T47D (cell line): Measurements from ENCODE around the gene BTG2.
"Not testable (repeated sequence)": the region's sequence is repeated elsewhere in the genome, so short reads cannot be mapped to it uniquely, and the experiment has no call there.

Experiments
- DNase-seq, 2 experiments: peaks; one replicate each; pipeline versions ENCODE4 v3.0.0 to v3.0.0-alpha.2; 2011 to 2012; ENCODE audit warnings: low read depth in 1 of 2, low spot score in 1 of 2
- JUND ChIP-seq: IDR thresholded peaks from 2 replicates; pipeline ENCODE4 v1.6.1; 2012; ENCODE audit warnings: low read depth
- in situ Hi-C: cut with HindIII; loops from 2 replicates; pipeline ENCODE4 v1.10.0; 2016; ENCODE audit warnings: low sequenced_read_pairs, low pct_unique_long_range_greater_than_20kb

Gene BTG2, protein sequence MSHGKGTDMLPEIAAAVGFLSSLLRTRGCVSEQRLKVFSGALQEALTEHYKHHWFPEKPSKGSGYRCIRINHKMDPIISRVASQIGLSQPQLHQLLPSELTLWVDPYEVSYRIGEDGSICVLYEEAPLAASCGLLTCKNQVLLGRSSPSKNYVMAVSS

DNA sequence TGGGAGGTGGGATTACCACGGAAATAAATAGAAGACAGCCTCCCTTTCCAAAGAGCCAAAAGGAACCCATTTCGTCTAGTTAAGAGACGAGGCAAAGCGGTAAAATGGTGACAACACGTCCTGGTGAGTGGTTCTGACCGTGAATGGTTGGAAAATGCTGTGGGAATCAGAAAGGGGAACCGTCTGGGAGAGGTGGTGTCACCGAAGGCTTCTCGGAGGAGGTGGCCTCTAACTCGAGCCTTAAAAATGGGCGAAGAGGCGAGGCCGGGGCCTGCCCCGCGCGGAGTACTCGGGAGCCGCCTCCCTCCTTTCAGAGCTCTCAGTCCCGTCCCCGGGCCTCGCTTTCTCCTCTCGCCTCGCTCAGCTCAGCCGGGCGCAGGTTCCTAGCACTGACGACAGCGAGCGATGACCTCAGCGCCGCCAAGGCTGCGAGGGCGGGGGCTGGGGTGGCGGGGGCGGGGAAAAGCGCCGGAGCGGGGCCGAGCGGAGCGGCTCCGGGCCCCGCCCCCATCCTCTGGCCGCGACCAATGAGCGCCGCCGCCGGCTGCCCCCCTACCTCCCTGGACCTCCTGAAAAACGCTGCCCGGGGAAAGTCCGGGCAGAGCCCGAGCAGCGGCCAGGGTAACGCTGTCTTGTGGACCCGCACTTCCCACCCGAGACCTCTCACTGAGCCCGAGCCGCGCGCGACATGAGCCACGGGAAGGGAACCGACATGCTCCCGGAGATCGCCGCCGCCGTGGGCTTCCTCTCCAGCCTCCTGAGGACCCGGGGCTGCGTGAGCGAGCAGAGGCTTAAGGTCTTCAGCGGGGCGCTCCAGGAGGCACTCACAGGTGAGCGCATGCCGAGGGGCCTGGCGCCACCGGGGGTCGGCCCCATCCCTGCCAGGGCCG, at the start of gene BTG2:
Gene BTG2 (plus strand): TSS at position 601 of the 890 bp plus-strand sequence. CDS start 88 bp downstream, at position 689.
- TF ChIP-seq JUND, result no peak
- DNase-seq, result peak; percentile 94 to 96
- in situ Hi-C loops, result no loop called here

DNA sequence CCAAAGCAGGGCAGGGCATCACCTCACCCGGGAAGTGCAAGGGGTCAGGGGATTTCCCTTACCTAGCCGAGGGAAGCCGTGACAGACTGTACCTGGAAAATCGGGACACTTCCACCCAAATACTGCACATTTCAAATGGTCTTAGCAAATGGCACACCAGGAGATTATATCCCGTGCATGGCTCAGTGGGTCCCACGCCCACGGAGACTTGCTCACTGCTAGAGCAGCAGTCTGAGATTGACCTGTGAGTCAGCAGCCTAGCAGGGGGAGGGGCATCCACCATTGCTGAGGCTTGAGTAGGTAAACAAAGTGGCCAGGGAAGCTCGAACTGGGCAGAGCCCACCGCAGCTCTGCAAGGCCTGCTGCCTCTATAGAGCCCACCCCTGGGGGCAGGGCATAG, 48.7 kb upstream of the BTG2 start:
- in situ Hi-C loops, result not testable (repeated sequence)

DNA sequence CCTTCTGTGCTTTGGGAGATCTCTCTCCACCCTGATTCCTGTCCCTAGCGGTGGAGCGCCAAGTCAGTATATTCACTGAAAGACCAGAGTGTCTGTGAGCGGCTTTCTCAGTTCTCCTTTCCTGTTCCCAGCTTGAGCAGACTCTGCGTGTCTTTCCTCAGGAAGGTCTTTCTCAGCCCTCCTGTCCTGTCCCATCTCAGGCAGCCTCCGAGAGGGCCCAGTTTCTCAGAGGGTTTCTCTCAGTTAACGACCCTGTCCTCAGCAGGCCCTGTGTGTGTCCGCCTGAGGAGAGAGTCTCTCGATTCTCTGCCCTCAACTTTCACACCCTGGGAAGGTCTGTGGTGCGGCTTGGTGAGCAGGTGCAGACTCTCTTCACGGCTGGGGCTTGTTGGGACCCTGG, 41.8 kb upstream of the BTG2 start:
- in situ Hi-C loops, result no loop called here
- TF ChIP-seq JUND, result no peak
- no peak for DNase-seq

More for the DNA sequence above, 48.7 kb upstream of the BTG2 start:
- DNase-seq, result not testable (repeated sequence)

DNA sequence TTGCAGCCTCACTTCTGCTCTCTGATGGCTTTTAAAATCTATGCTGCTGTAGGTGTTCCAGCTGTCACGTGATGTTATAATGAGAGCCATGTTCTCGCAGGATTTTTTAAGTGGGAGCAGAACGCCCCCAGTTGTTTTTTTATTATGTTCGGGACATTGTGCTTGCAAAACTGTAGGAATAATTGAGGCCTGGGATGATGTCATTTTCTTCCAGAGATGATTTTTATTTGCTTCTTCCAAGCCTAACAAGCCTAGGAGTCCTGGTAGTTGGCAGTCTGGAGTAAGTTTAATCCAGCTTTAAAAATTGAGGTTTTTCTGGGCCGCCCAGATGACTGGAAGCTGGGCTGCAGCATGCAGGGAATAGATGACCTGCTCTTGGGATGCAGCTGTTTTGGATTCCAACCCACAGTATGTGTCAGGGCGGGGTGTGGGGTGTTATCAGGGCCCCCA, 41.2 kb upstream of the BTG2 start:
- DNase-seq, result no peak
- in situ Hi-C loops, result no loop called here
- no peak for TF ChIP-seq JUND

DNA sequence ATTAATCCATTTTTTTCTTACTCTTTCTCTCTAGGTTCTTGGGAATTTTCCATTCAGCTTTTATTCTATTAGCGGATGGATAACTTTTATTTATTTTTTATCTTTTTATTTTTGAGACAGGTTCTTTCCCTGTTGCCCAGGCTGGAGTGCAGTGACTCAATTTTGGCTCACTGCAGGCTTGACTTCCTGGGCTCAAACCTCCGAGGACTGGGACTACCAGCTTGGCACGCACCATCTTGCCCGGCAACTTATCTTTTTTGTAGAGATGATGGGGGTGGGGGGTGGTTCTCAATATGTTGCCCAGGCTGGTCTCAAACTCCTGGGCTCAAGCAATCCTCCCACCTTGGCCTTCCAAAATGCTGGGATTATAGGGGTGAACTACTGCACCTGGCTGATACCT, 39.8 kb upstream of the BTG2 start:
- no peak for TF ChIP-seq JUND
- in situ Hi-C loops, result no loop called here
- DNase-seq, result no peak

DNA sequence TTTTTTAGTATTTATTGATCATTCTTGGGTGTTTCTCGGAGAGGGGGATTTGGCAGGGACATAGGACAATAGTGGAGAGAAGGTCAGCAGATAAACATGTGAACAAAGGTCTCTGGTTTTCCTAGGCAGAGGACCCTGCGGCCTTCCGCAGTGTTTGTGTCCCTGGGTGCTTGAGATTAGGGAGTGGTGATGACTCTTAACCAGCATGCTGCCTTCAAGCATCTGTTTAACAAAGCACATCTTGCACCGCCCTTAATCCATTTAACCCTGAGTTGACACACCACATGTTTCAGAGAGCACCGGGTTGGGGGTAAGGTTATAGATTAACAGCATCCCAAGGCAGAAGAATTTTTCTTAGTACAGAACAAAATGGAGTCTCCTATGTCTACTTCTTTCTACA, 39.2 kb upstream of the BTG2 start:
- DNase-seq, in situ Hi-C loops: not testable (repeated sequence)

DNA sequence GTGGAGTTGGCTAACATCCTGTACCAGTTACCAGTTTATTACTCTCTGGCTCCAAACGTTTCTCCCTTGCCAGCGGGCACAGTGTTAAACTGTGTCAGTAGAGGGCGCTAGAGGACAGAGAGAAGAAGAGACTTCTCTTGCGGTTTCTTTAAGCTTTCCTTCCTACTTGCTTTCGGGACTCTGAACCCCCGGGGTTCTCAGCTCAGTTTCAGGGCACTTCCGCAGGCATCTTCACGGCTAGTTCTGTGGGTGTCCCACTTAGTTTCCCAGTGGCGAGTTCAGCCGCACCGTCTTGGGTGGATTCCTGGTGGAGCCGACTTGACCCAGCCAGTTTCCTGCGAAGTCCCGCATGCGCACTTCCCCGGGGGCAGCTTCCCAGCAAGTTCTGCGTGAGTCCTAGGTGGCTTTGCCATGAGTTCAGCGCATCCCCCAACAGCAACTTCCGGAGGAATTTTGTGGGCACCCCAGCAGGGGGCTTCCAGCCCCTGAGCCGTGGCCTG, 37.9 kb upstream of the BTG2 start:
- TF ChIP-seq JUND, result no peak
- in situ Hi-C loops, result no loop called here
- peak; percentile 88 to 95 for DNase-seq

DNA sequence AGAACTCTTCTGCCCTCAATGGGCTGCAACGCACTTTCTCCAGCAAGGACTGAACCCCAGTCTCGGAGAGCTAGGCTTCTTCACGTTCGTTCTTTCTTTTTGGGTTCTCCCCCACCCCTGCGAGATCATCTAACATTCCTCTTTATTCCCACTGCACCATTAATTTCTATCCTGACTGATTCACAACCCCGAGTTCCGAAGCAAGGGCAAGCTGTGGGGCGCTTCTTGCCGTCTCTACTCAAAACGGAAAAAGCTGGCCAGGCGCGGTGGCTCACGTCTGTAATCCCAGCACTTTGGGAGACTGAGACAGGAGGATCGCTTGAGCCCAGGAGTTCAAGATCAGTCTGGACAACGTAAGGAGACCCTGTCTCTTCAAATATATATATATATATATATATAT, 37.4 kb upstream of the BTG2 start:
- no peak for DNase-seq
- TF ChIP-seq JUND, result no peak
- in situ Hi-C loops, result no loop called here

DNA sequence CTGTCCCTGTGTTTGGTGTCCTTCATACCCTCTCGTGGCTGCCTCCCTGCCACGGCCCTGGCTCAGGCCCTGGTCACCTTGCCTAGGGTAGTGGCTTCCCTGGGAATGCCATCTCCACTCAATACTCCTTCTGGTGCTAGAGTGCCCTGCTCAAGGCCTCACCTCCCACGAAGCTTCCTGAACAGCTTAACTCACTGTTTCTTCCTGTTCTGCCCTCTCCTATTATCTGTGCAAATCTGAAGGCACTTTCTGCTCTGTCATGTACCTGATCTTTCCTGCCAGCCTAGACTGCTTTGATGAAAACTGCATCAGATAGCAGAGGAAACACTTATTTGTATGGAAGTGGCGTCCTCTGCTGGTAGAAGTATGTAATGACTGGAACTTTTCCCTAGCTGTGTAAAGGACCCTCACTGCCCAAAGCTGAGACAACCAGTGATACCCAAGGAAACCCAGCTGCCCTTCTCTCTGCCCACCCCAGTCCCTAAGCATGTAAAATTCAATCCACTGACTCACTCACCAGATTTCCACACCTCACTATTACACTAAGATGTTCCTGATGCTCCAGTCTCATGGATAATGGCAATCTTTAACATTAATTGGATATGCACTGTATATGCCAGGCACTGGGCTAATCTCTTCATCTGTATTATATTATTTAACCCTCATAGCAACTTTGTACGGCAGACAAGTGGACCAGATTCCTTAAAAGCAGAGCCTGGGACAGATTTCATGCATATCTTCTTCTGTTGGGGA, 36.2 kb upstream of the BTG2 start:
- peak; percentile 44 to 87 for DNase-seq
- TF ChIP-seq JUND, result no peak
- in situ Hi-C loops, result no loop called here

DNA sequence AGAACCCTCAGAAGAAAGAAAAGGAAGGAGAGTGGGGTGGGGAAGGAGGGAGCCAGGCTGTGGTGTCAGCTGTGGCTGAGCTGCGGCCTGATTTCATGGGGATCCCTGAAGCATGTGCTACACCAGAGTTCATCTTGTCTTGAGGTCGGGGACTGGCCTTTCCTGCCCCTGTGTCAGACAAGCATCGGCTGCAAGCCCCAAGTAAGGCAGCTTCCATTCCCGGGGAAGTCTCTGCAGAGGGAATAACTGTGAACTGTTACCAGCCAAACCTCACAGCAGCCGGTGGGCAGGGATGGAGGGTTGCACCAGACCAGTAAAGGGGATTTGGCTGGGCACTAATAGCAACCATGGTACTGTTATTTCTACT, 35.7 kb upstream of the BTG2 start:
- in situ Hi-C loops, result no loop called here
- no peak for DNase-seq
- no peak for TF ChIP-seq JUND

DNA sequence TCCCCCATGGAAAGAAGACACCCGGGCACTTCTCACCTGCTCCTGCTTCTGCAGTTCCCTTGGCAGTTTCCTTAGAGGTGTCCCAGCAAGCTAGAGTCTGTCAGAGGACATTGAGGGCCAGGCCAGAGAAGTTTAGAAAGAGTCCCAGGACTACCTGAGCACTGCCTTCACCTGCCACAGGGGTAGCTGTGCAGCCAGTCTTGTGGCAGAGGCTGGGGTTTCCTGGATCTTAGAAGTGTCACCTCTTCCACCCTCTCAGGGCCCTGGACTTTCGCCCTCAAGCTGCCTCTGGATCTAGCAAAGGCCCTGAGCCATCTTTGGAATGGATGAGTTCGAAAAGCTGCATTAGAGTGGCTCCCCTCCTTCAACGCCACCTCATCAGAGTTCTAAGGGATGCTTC, 34.9 kb upstream of the BTG2 start:
- no peak for TF ChIP-seq JUND
- in situ Hi-C loops, result no loop called here
- no peak for DNase-seq

DNA sequence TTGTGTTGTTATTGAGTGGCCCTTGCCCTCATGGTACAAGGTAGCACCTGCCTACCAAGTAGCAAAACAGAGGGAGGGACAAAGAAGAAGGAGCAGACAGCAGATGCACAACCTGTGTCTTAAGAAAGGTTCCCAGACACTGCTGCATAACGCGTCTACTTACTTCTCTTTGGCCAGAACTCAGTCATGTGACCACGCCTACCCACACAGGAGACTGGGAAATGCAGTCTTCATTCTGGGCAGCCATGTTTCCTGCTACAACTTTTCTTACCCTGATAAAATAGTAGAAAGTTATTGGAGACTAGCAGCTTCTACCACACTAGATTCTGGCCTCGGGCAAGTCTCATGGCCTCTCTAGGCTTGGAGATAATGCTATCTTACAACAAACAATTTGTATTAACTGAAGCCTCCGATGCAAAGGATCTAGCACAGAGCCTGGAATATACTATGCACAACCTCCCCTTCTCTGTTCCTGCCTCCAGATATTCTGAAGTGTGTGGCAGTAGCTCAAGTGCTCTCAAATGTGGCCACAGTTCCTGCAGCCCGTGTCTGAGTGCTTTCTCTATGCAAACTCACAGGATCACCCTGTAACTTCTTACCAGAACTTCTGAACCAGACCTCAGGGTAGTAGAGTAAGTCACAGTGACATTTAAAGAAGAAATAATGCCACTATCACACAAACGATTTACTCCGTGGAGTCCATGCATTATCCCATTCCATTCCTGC, 34.1 kb upstream of the BTG2 start:
- peak; percentile 79 to 87 for DNase-seq
- TF ChIP-seq JUND, result no peak
- in situ Hi-C loops, result no loop called here
